ENCODE data around the gene MRPL21.
"Not testable (repeated sequence)": the region's sequence is repeated elsewhere in the genome, so short reads cannot be mapped to it uniquely, and the experiment has no call there.

The MRPL21 gene

DNA sequence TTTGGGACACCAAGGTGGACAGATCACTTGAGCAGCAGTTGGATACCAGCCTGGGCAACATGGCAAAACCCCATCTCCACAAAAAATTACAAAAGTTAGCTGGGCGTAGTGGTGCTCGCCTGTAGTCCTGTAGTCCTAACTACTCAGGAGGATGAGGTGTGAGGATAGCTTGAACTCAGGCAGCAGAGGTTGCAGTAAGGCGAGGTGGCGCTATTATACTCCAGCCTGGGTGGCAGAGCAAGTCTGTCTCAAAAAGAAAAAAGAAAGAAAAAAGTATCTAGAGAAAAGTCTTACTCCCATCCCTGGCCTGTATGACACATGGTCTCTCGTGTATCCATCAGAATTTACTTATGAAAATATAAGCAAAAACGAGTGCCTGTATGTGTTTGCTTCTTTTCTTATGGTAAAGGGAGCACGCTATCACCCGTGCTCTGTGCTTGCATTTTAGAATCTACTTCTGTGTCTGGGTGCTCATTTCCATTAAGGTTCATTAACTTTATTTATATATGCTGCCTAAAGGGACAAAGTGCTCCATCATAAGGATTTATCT lies 46.5 kb downstream of the MRPL21 start:
- Histone ChIP-seq H3K9ac (ENCODE audit: low read depth, low read length, poor library complexity) (no peak overlapping the region), H3K18ac (ENCODE audit: low read length) (no peak overlapping the region), H3K23ac (ENCODE audit: low read depth, low read length, poor library complexity) (no peak overlapping the region), H2AK5ac (ENCODE audit: low read depth, low read length) (no peak overlapping the region), H3K9me3 (replicated peaks in 1 of 2; ENCODE audit: control insufficient read depth in 2 of 2, insufficient read depth in 1 of 2, low read depth in 1 of 2, low read length in 2 of 2) (peaks cover 0 to 5% of the 10 kb centered on the region in 2 donors), H4K91ac (ENCODE audit: low read depth, low read length, poor library complexity) (no peak overlapping the region), H3K4ac (ENCODE audit: low read length) (no peak overlapping the region), H3K27ac (replicated peaks; ENCODE audit: low read length) (no peak overlapping the region), H3K79me1 (ENCODE audit: low read depth, low read length) (no peaks in the 10 kb centered on the region), H2BK120ac (ENCODE audit: low read depth, low read length) (no peak overlapping the region), H2AFZ (ENCODE audit: low read length) (no peak overlapping the region), H4K8ac (ENCODE audit: low read depth, low read length) (no peak overlapping the region), H3K4me3 (ENCODE audit: low read length in 2 of 2) (no peak overlapping the region), H3K4me1 (ENCODE audit: control insufficient read depth in 2 of 2, insufficient read depth in 1 of 2, low read depth in 1 of 2, low read length in 2 of 2) (peaks cover 2 to 3% of the 10 kb centered on the region in 2 donors), H3K14ac (ENCODE audit: low read length) (no peak overlapping the region), H2BK5ac (ENCODE audit: low read length) (no peak overlapping the region), H3K4me2 (ENCODE audit: insufficient read depth, low read length, poor library complexity, severe bottlenecking) (no peak overlapping the region), H2BK15ac (ENCODE audit: low read length) (no peak overlapping the region), H3K27me3 (ENCODE audit: control insufficient read depth in 3 of 3, insufficient read depth in 3 of 3, low read depth in 1 of 3, low read length in 3 of 3) (peaks cover 11 to 43% (median 33%) of the 10 kb centered on the region in 3 experiments), H2BK12ac (ENCODE audit: low read length) (no peak overlapping the region), H3K36me3 (replicated peaks in 1 of 2; ENCODE audit: control insufficient read depth in 2 of 2, insufficient read depth in 2 of 2, low read length in 2 of 2) (no peaks in the 10 kb centered on the region)
- no CpG with 5 or more reads among the region's 8 CpGs for WGBS, 2 donors (ENCODE audit: extremely low coverage in 2 of 2, insufficient read length in 2 of 2, insufficient replicate concordance in 1 of 2)
- no peak for DNase-seq (ENCODE audit: low spot score)

- no CpG with 5 or more reads among the region's 21 CpGs for WGBS, 2 donors (ENCODE audit: extremely low coverage in 2 of 2, insufficient read length in 2 of 2, insufficient replicate concordance in 1 of 2)
- not testable (repeated sequence) for H3K9ac ChIP-seq (ENCODE audit: low read depth, low read length, poor library complexity); H3K4me2 ChIP-seq (ENCODE audit: insufficient read depth, low read length, poor library complexity, severe bottlenecking); H4K91ac ChIP-seq (ENCODE audit: low read depth, low read length, poor library complexity); H3K18ac ChIP-seq (ENCODE audit: low read length); H2BK15ac ChIP-seq (ENCODE audit: low read length); H3K14ac ChIP-seq (ENCODE audit: low read length); H3K36me3 ChIP-seq (replicated peaks in 1 of 2; ENCODE audit: control insufficient read depth in 2 of 2, insufficient read depth in 2 of 2, low read length in 2 of 2); H3K4me1 ChIP-seq (ENCODE audit: control insufficient read depth in 2 of 2, insufficient read depth in 1 of 2, low read depth in 1 of 2, low read length in 2 of 2); H3K4me3 ChIP-seq (ENCODE audit: low read length in 2 of 2); H2AK5ac ChIP-seq (ENCODE audit: low read depth, low read length); H2BK120ac ChIP-seq (ENCODE audit: low read depth, low read length); H3K4ac ChIP-seq (ENCODE audit: low read length); H3K27ac ChIP-seq (replicated peaks; ENCODE audit: low read length); H3K9me3 ChIP-seq (replicated peaks in 1 of 2; ENCODE audit: control insufficient read depth in 2 of 2, insufficient read depth in 1 of 2, low read depth in 1 of 2, low read length in 2 of 2); H4K8ac ChIP-seq (ENCODE audit: low read depth, low read length); H3K23ac ChIP-seq (ENCODE audit: low read depth, low read length, poor library complexity); H3K79me1 ChIP-seq (ENCODE audit: low read depth, low read length); H2AFZ ChIP-seq (ENCODE audit: low read length); H2BK5ac ChIP-seq (ENCODE audit: low read length); DNase-seq (ENCODE audit: low spot score); H2BK12ac ChIP-seq (ENCODE audit: low read length)
- H3K27me3 ChIP-seq (ENCODE audit: control insufficient read depth in 3 of 3, insufficient read depth in 3 of 3, low read depth in 1 of 3, low read length in 3 of 3), result peaks cover 11 to 48% (median 33%) of the 10 kb centered on the region in 3 experiments
Observed at GRCh38 chr11:68856425-68857030, 47.1 kb downstream of the MRPL21 start.

DNA sequence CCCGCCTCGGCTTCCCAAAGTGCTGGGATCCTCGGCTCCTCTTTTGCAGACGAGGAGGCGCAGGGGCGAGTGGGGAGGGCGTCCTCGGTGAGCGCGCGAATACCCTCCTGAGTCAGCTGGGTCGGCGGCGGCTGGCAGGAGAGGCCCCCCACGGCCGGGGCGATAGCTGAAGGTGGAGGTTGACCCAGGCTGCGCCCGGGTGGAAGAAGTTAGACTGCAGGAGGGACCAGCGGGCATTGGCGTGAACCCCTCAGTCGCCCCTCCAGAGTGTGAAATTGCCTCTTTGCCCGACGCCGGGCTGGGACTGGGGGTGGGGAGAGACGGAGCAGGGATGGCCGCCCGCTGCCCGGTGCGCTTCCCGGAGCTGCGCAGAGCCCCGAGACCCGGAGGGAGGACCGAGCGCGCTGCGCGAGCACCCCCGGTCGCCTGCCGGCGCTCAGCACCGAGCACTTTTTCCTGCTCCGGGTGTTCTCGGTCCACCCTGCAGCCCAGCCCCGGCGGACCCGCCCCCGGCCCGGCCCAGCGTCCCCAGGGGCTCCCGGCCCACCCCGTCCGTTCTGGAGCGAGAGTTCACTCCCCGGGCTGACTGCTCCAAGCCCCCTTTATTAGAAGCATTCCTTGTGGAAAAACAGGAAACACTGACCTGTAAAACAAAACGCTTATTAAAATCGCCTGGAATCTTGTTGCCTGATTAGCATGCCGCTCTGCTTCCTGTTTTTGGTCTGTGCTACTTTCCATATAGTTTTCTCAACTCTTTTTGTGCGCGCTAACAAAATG lies 48.2 kb downstream of the MRPL21 start:
- Histone ChIP-seq H3K36me3 (replicated peaks in 1 of 2; ENCODE audit: control insufficient read depth in 2 of 2, insufficient read depth in 2 of 2, low read length in 2 of 2) (no peaks in the 10 kb centered on the region), H3K14ac (ENCODE audit: low read length) (no peak overlapping the region), H3K9me3 (replicated peaks in 1 of 2; ENCODE audit: control insufficient read depth in 2 of 2, insufficient read depth in 1 of 2, low read depth in 1 of 2, low read length in 2 of 2) (peaks cover 0 to 5% of the 10 kb centered on the region in 2 donors), H3K27ac (replicated peaks; ENCODE audit: low read length) (no peak overlapping the region), H2BK5ac (ENCODE audit: low read length) (no peak overlapping the region), H2AK5ac (ENCODE audit: low read depth, low read length) (peak overlapping the region; percentile 34), H3K4ac (ENCODE audit: low read length) (no peak overlapping the region), H4K8ac (ENCODE audit: low read depth, low read length) (no peak overlapping the region), H3K4me1 (ENCODE audit: control insufficient read depth in 2 of 2, insufficient read depth in 1 of 2, low read depth in 1 of 2, low read length in 2 of 2) (peaks cover 2 to 3% of the 10 kb centered on the region in 2 donors), H3K27me3 (ENCODE audit: control insufficient read depth in 3 of 3, insufficient read depth in 3 of 3, low read depth in 1 of 3, low read length in 3 of 3) (peaks cover 11 to 48% (median 33%) of the 10 kb centered on the region in 3 experiments), H3K9ac (ENCODE audit: low read depth, low read length, poor library complexity) (no peak overlapping the region), H2AFZ (ENCODE audit: low read length) (peak overlapping the region; percentile 78), H2BK120ac (ENCODE audit: low read depth, low read length) (no peak overlapping the region), H3K4me3 (ENCODE audit: low read length in 2 of 2) (peak overlapping the region; percentile 17 to 72), H3K18ac (ENCODE audit: low read length) (peak overlapping the region; percentile 84), H3K4me2 (ENCODE audit: insufficient read depth, low read length, poor library complexity, severe bottlenecking) (peak overlapping the region; percentile 68), H2BK12ac (ENCODE audit: low read length) (peak overlapping the region; percentile 46), H3K23ac (ENCODE audit: low read depth, low read length, poor library complexity) (peak overlapping the region; percentile 69), H2BK15ac (ENCODE audit: low read length) (peak overlapping the region; percentile 76), H3K79me1 (ENCODE audit: low read depth, low read length) (no peaks in the 10 kb centered on the region), H4K91ac (ENCODE audit: low read depth, low read length, poor library complexity) (no peak overlapping the region)
- no CpG with 5 or more reads among the region's 62 CpGs for WGBS, 2 donors (ENCODE audit: extremely low coverage in 2 of 2, insufficient read length in 2 of 2, insufficient replicate concordance in 1 of 2)
- no peak for DNase-seq (ENCODE audit: low spot score)

Measured in neuronal stem cell (in vitro differentiated cells).